NCI-H524 treated with DMSO at 0.1 percent for 48 hours (cell line): ENCODE data around the gene NBEAL2.

Experiments used
- DNase-seq: peaks from one replicate; lab custom pipeline; 2025; lab: John Stamatoyannopoulos, UW

The NBEAL2 gene

GRCh38 chr3:47042231-47042791 is 62.8 kb downstream of the NBEAL2 start:
- DNase-seq, result no peak

GRCh38 chr3:47047069-47047468 is 67.6 kb downstream of the NBEAL2 start:
- DNase-seq, result no peak

GRCh38 chr3:47047673-47048072 is 68.2 kb downstream of the NBEAL2 start:
- no peak for DNase-seq

GRCh38 chr3:47054412-47054811 is 74.9 kb downstream of the NBEAL2 start:
- no peak for DNase-seq

- no peak for DNase-seq
Measured at GRCh38 chr3:47056705-47057104, 77.2 kb downstream of the NBEAL2 start.

GRCh38 chr3:47057212-47057671 is 77.8 kb downstream of the NBEAL2 start:
- DNase-seq, result no peak
